Endothelial cell of hepatic sinusoid (primary cell): Measurements from ENCODE around the gene SSBP1.
"Not testable (repeated sequence)": the region's sequence is repeated elsewhere in the genome, so short reads cannot be mapped to it uniquely, and the experiment has no call there.

Experiments used
- in situ Hi-C: cut with HindIII; loops from 2 replicates; pipeline ENCODE4 v1.10.0; 2017; ENCODE audit warnings: low sequenced_read_pairs

SSBP1 gene

GRCh38 chr7:141763797-141764196, 25.6 kb downstream of the SSBP1 start, which contains the start of gene TAS2R3:
TAS2R3 (plus strand) TSS chr7:141764097; CDS start chr7:141764159, 62 bp downstream.
- in situ Hi-C loops: no loop called here

GRCh38 chr7:141770083-141770583, 32.0 kb downstream of the SSBP1 start:
- in situ Hi-C loops: not testable (repeated sequence)

DNA sequence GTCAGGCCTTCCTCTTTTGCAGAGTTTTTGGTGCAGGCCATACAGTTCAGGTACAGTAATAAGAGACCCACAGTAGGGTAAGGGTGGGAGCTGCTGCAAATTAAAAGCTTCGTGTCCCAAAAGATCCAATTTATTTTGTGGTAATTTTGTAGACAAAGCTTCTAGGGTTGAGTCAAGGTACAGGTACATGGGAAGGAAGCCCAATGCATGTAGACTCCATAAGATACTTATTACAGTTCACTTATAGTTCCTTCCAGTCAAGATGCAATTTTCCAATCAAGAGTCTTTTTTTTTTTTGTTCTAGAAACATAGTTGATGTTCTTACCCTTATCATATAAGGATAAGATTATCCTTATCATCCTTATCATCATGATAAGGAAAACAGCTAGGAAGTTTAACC, 38.2 kb downstream of the SSBP1 start, which contains the start of gene TAS2R4:
Gene TAS2R4, plus strand, starts transcription at position 301 of the 400 bp plus-strand sequence. CDS start 1,815 bp downstream, outside the sequence.
- in situ Hi-C loops: no loop called here

DNA sequence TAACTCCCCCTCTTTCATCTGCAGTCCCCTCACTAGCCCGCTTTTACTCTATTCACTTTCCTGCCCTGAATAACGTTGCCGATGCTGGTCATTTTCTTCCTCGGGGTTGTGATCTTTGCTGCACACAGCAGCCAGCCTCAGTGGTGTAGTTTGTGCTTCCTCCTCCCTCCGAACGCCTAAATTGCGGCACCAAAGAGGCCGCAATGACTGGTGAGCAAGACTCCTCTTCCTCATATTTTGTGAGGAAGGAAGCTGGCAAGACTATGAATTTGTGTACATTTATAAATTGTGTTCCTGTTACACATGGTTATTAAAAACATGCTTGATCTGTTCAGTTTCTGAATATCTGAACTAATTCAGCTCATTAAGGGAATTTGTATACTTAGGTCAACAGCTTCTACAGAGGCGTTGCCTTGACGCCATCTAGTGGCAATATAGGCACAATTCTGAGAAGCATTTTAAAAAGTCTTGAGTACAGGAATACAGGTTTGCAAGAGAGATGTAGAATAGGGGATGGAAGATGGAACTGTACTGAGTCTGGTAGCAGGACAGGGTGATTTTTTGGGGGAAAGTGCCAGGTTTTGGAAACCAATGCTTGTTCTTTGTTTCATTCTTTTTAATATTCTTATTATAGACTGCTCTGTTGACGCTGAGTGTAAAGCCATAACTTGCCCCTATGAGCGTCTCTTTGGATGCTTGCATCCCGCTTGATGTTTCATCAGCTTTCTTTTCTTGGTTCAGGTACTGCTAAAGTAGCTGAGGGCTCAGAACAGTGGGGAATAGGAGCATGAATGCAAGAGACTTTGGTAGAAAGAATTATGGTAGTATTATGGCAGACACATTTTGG, 47.8 kb downstream of the SSBP1 start:
- in situ Hi-C loops: no loop called here

DNA sequence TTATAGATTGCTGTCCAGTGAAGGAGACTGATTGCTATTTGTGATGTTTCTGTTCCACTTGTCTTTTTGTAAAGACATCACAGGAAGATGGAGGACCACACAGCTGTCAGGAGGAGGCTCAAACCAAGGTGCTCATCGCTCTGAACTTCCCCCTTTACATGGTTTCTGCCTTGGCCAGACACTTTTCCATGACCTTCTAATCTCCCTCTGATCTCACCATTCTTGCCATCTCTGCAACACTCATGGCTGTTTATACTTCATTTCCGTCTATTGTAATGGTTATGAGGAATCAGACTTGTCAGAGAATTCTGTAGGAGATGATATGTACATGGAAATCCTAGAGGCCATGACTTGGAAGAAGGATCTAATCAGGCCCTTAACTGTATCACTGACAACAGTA, 50.1 kb downstream of the SSBP1 start:
- in situ Hi-C loops: no loop called here

DNA sequence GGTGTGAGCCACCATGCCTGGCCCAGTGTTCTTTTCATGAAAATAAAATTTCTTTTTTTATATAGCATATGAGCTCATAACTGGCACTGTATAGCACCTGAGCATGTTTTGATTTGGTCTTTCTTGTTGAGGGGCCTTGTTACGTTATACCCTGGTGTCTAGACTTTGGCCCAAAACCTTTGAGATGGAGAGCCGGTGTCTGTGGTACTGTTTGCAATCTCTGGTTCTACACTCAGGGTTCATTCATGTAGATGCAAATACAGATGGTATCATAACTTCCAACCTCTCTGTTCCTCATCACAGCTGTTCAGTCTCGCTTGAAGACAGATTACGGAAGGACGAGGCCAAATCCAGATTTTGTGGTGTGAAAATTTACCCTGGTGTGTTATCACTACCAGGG, 51.8 kb downstream of the SSBP1 start, which contains the start of gene TAS2R5:
Gene TAS2R5, plus strand, starts transcription at position 301 of the 400 bp plus-strand sequence. CDS start 145 bp downstream, outside the sequence.
- in situ Hi-C loops: no loop called here

DNA sequence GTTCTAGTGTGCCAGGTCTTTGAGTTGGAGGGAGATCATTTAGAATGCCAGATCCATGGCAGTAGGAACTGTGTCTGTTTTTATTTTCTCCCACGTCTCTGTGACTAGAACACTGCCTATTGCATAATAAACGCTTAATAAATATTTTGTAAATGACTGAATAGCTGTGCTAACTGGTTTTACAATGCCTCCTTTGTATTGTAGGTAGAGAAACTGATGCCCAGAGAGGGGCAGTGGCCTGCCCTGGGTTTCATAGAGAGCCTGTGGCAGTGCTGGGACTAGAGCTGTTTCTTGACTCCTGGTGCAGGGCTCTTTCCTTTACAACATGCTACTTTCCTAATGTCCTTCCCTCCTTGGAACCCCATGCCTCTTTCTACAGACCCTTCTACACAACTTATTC, 54.4 kb downstream of the SSBP1 start:
- in situ Hi-C loops: no loop called here
